Measurements from ENCODE around the gene CFD. TPM values are rescaled to one million over a fixed set of nuclear protein-coding genes. Genes with fewer than 3 reads are reported as not detected.

The CFD gene
- total RNA-seq, 1 experiment from 2014 or later, result 1.9 TPM

DNA sequence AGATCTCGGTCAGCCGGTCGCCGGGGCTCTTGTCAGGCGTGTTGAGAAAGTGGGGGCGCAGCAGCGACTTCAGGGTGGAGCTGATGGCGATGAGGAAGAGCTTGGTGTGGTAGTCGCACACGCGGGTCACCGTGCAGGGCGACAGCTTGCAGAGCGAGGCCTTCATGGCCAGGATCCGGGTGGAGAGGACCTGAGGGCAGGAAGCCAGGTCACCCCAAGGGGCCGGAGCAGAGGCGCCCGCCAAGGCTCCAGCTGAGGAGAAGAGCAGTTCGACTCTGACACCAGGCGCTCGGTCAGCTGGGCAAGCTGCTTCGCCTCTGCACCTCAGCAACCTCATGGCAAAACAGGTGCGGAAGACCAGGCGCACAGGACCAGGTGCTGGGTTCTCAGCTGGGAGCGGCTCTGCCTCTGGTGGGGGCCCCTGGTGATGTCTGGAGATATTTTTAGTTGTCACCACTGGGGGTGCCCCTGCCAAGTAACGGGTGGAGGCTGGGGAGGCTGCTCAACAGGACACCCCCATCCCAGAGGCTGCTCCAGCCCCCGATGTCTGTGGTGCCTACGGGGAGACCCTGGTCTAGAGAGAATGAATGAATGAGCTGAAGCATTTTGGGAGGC lies 15.9 kb downstream of the CFD start:
- H3K4me2 ChIP-seq (ENCODE audit: insufficient read depth, insufficient read length, low read length), result no peak overlapping the region
- no peak overlapping the region for H3K27ac ChIP-seq (ENCODE audit: insufficient read length, low read depth, low read length)
- H3K56ac ChIP-seq (ENCODE audit: insufficient read length, low read depth, low read length), result no peak overlapping the region
- H3K23ac ChIP-seq (ENCODE audit: insufficient read length, low read depth, low read length), result no peak overlapping the region
- H3T11ph ChIP-seq (ENCODE audit: low read length), result no peak overlapping the region
- no peak overlapping the region for H4K8ac ChIP-seq (replicated peaks; ENCODE audit: insufficient read length, low read depth, low read length)
- no peak overlapping the region for H3K18ac ChIP-seq (ENCODE audit: insufficient read length, low read depth, low read length)
- no peak overlapping the region for H3K27ac Mint-ChIP-seq
- WGBS (ENCODE audit: extremely low coverage, insufficient read length, low lambda C conversion rate), result no CpG with 5 or more reads among the region's 28 CpGs
- peaks cover 6 to 7% of the 10 kb centered on the region in 2 experiments for H3K9me3 Mint-ChIP-seq
- H2BK12ac ChIP-seq (ENCODE audit: insufficient read length, low read depth, low read length), result no peak overlapping the region
- peaks cover 21 to 45% (median 33%) of the 10 kb centered on the region in 3 experiments for H3K36me3 Mint-ChIP-seq (ENCODE audit: insufficient read depth in 1 of 3, low read depth in 3 of 3)
- no peak overlapping the region for H4K5ac ChIP-seq (ENCODE audit: insufficient read length, low read depth, low read length)
- H2AK5ac ChIP-seq (ENCODE audit: insufficient read length, low read length), result no peak overlapping the region
- H2BK20ac ChIP-seq (ENCODE audit: low read depth, low read length, poor library complexity, severe bottlenecking), result no peak overlapping the region
- H2BK15ac ChIP-seq (ENCODE audit: low read depth, low read length), result no peak overlapping the region
- H2AFZ ChIP-seq (ENCODE audit: low read length), result no peak overlapping the region
- H3K9me3 ChIP-seq (ENCODE audit: control insufficient read depth, low read depth, low read length), result no peaks in the 10 kb centered on the region
- peaks cover 3% of the 10 kb centered on the region for H3K23me2 ChIP-seq (ENCODE audit: insufficient read length, low read depth, low read length, poor library complexity, severe bottlenecking)
- TF ChIP-seq, protein P1, sequence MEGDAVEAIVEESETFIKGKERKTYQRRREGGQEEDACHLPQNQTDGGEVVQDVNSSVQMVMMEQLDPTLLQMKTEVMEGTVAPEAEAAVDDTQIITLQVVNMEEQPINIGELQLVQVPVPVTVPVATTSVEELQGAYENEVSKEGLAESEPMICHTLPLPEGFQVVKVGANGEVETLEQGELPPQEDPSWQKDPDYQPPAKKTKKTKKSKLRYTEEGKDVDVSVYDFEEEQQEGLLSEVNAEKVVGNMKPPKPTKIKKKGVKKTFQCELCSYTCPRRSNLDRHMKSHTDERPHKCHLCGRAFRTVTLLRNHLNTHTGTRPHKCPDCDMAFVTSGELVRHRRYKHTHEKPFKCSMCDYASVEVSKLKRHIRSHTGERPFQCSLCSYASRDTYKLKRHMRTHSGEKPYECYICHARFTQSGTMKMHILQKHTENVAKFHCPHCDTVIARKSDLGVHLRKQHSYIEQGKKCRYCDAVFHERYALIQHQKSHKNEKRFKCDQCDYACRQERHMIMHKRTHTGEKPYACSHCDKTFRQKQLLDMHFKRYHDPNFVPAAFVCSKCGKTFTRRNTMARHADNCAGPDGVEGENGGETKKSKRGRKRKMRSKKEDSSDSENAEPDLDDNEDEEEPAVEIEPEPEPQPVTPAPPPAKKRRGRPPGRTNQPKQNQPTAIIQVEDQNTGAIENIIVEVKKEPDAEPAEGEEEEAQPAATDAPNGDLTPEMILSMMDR (conservative IDR thresholded peaks at IDR 0.05), result no peak
- no peaks in the 10 kb centered on the region for H3K4me1 ChIP-seq (ENCODE audit: insufficient read depth, low read length)
- no peaks in the 10 kb centered on the region; the same call in 1 of the 2 replicates for H3K27me3 Mint-ChIP-seq (ENCODE audit: low read depth)
- H4K20me1 ChIP-seq (ENCODE audit: control insufficient read depth, insufficient read depth, insufficient read length), result no peaks in the 10 kb centered on the region
- H3K79me1 ChIP-seq (ENCODE audit: insufficient read depth, low read depth, low read length, poor library complexity, severe bottlenecking), result no peaks in the 10 kb centered on the region
- no peak overlapping the region; a peak in 1 of 5 replicates for H3K4me3 Mint-ChIP-seq
- no peak overlapping the region for H4K91ac ChIP-seq (ENCODE audit: insufficient read length, low read depth, low read length)
- H3K4ac ChIP-seq (ENCODE audit: low read depth, low read length), result no peak overlapping the region
- no peaks in the 10 kb centered on the region for H3K79me2 ChIP-seq (ENCODE audit: insufficient read depth, low read length)
- no peak overlapping the region for H2BK120ac ChIP-seq (ENCODE audit: low read depth, low read length, poor library complexity, severe bottlenecking)
- no peak overlapping the region for H3K14ac ChIP-seq (ENCODE audit: insufficient read depth, low read length)
- H3K4me1 Mint-ChIP-seq, result peaks cover 0 to 5% of the 10 kb centered on the region in 2 experiments; a peak in 1 of 4 replicates
- no peak overlapping the region for H2BK5ac ChIP-seq (ENCODE audit: insufficient read length, low read length)
- H3K27me3 ChIP-seq (ENCODE audit: insufficient read depth, low read length), result no peaks in the 10 kb centered on the region
- DNase-seq, result no peak
- H3K9ac ChIP-seq (ENCODE audit: extremely low read depth, insufficient read length, low read length), result no peak overlapping the region

Measured in H9 (cell line).